ENCODE results near the gene PAFAH2.
"Not testable (repeated sequence)": the region's sequence is repeated elsewhere in the genome, so short reads cannot be mapped to it uniquely, and the experiment has no call there.

PAFAH2 gene

DNA sequence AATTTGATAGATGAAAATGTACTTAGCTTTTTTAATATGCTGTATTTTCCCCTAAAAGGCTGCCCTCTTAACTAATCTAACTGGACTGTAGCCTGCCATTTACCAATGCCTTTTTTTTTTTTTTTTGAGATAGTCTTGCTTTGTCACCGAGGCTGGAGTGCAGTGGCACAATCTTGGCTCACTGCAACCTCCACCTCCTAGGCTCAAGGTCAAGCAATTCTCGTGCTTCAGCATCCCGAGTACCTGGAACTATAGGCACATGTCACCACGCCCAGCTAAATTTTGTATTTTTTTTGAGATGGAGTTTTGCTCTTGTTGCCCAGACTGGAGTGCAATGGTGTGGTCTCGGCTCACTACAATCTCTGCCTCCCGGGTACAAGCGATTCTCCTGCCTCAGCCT, 18.7 kb downstream of the PAFAH2 start:
- DNase-seq, result no peak

DNA sequence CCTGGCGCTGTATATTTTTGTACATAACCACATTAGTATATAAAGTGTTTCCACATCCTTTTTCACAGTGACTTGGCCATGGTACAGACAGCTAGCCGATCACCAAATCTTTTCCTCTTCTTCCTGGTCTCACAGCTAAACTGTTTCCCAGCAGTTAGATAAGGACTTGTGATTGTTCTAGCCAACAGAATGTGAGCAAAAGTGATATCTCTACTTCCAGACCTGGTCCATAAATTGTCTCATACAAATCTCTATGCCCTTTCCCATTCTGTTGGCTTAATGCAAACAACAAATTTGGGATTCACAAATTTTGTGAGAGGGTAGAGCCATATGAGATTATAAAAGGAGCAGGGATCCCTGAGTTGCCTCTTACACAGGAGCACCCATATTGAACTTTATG, 19.5 kb downstream of the PAFAH2 start:
- DNase-seq, result no peak

DNA sequence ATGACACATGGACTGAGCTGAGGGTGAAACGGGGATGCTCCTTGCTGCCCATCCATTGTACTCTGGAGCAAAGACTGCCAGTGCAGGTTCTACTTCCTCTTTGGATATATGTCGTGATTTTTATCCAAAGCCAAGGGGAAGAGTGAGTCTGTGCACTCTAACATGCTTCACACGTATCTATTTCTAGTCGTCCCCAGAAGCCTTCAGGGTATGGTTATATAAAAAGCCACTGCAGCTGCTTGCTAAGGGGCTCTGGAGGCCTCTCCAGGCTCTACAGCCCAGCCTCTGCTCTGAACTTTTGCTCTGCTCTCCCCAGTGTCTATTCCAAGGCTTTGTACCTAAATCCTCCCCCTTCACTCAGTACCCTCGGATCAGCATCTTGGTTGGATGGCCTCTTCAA, 20.1 kb downstream of the PAFAH2 start:
- DNase-seq, result no peak

DNA sequence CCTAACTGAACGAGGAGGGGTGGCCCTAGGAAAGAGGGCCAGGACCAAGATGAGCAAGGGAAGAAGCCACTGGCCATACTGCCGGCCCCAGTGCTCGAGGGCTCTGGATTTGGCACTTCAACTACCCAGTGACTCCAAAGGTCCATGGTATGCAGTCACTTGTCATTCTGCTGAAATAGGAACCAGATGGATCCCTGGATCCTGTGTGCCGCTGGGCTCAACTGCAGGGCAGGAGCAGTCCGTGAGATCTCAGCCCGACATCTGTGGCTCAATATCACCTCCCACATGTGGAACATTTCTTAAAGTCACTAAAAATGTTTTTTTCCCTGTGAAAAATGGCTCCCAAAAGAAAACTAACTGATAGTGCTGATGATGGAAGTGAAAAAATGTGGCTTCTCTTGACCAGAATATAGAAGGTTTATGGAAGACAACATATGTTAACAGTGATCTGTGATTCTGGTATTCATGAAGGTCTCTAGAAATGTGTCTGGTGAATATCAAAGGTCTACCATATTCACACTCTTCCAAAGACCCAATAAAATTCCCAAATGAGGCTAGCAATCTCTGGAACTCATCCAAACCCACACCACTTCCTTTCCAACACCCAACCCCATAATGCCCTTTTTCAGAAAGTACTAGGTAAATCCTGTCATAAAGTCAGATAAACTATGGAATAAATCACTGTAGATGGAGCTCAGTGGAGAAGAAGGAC, 24.1 kb downstream of the PAFAH2 start:
- no peak for DNase-seq

DNA sequence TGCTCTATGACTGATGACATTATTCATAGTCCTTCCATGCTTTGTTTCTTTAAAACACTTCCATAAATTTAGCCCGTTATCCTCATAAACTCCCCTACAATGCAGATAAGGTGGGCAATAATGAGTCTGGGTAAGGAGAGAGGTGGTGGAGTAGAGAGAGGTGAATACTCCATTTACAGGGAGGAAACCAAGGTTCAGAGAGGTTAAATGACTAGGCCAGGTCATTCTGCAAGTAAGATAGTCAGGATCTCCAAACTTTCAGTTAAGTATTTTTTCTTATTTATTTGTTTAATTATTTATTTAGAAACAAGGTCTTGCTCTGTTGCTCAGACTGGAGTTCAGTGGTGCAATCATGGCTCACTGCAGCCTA, 26.1 kb downstream of the PAFAH2 start:
- no peak for DNase-seq

DNA sequence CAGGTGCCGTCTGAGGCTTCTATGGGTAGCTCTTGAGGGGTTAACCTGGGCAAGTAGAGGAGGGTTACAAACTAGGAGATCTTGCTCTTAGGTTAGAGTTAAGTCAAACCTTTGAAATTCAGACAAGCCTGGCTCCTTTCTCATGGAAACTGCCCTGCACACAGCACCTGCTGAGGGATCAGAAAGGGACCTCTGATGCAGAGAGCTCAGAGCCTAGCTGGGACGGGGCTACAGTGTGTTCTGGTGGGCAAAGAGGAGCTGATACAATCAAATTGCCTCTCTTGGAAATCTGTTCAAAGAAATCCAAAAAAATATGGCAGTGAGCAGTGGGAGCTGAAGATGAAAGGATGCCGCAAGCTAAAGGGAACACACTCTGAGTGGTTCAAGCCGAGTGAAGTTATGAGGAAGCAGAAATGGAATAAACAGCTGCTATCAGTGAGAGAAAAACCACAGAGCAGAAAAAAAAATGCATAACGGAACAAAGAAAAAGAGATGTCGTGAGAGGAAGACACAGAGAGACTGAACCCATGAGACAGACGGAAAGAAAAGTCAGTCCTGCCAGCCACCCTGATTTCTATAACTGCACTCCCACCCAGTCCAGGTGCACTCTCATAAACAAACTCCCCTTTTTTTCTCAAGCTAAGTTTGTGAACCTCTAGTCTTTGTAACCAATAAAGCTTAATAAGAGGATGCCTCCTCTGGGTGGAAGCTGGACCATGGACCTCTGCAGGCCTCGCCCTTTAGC, 26.6 kb downstream of the PAFAH2 start:
- no peak for DNase-seq

DNA sequence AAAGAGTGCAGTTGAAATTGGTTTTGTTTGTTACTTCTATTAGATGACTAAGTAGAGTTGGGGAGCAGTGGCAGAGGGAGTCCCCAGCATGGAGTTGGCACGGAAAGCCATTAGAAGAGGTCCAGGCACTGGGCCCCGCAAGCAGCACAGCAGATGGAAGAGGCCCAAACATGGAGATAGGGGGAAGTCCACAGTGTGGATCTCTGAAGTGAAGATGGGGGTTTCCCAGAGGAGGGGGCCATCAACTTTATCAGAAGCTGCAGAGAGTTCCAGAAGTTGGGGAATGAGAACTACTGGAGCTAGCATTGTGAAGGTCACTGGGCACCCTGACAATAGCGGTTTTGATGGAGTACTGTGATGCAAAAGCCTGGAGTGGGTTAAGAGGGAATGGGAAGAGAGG, 30.6 kb downstream of the PAFAH2 start:
- no peak for DNase-seq

DNA sequence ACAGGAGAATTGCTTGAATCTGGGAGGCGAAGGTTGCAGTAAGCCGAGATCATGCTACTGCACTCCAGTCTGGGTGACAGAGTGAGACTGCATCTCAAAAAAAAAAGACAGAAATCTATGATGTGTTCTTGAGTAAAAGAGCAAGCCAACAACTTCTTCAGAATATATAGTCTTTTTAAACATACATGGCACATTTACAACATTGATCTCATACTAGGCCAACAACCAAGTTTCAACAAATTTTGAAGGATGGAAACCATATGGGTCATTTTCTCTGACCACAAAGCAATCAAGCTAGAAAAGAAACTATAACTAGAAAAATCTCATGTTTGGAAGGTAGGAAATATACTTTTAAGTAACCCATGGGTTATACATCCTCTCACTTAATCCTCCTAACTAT, 38.3 kb downstream of the PAFAH2 start:
- DNase-seq, result no peak

DNA sequence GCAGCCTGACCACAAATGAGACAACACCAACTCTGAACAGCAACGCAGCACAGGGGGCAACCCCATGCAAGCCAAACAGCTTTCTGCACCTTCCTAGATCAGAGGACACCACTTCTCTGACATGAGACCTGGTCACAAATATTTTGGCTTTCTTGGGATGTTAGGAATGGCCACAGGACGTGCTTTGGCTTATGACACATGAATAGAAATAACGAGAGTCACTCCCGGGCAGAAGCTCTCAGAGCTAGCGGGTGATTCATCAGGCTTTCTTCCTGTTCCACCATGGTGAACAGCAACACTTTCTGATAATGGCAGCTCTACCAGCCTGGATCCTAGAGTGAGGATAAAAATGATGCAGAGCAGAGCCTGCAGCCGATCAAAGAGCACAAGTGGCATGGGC, 39.4 kb downstream of the PAFAH2 start:
- DNase-seq, result no peak

DNA sequence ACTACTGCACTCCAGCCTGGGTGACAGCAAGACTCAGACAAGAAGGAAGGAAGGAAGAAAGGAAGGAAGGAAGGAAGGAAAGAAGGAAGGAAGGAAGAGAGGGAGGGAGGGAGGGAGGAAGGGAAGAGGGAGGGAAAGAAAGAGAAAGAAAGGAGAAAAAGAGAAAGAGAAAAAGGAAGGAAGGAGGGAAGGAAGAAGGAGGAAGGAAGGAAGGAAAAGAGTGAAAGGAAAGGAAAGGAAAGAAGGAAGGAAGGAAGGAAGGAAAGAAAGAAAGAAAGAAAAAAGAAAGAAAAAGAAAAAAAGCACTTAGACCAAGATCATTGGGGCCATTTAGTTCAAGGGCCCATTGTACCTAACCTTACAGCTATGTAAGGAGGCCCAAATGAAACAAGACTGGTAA, 42.3 kb downstream of the PAFAH2 start:
- DNase-seq, result no peak

DNA sequence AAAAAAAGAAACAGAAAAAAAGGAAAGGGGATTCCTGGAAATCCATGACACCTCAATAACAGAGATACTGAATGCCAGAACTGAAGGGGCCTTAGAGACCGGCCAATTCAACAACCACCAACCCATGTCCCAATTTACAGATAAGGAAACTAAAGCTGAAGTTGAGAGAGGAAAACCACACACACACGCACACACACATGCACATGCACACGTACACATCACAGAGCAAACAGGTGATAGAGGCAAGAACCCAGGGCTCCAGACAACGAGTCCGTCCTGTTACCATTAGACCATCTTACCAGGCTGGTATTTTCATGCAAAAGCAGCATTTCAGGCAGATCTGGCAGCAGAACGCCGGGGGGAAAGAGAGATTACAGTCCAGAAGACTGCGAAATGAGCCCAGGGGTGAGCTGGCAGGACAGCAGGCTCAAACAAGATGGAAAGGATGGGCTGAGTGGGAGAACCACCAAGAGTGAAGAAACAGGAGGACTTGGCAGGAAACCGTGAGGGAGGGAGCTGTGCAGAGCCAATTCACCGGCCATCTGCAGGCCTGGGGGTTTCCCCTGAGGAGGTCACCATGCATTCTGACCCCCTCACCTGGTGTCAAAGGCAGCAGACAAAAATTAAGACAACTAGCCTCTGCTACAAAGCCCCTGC, 43.5 kb downstream of the PAFAH2 start:
- no peak for DNase-seq

DNA sequence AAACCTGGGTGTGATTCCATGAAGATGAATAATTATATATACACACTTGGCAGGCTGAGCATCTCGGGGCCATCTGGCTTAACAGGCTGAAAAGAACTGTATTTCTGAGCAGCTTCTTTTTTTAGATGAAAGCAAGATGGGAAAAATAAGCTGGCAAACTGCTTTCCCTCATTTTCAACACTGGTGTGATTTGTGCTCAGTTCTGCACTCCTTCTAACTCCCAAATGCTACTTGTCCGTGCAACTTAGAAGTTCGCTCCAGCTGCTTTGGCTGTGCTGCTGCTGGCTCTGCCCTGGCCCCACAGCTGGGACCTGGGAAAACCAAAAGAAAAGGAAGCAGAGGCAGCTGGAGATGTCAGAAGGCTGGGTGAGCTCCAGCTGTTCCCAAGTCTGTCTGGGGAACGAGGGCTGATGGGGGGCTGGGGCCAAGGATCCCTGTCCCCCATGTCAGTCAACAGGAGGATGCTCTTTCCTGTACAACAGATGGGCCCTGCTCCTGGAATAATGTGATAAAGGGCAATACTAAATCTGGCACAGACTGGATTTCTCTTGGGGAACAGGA, 44.9 kb downstream of the PAFAH2 start:
- DNase-seq, result no peak

DNA sequence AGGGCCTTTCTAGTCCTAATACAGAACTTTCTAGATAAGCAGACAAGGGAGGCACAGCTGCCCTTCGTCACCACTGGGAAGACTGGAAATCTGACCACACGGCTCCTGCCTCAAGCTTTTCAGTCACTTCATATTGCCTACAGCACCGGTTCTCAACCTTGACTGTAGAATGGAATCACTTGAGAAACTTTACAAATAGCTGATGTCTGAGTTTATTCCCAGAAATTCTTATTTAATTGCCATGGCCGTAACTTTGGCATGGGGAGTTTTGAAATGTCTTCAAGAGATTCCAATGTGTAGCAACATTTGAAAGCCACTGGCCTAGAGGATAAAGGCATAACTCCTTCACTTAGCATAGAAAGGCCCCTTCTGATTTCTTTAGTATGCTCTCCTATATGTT, 49.2 kb downstream of the PAFAH2 start:
- DNase-seq, result no peak

DNA sequence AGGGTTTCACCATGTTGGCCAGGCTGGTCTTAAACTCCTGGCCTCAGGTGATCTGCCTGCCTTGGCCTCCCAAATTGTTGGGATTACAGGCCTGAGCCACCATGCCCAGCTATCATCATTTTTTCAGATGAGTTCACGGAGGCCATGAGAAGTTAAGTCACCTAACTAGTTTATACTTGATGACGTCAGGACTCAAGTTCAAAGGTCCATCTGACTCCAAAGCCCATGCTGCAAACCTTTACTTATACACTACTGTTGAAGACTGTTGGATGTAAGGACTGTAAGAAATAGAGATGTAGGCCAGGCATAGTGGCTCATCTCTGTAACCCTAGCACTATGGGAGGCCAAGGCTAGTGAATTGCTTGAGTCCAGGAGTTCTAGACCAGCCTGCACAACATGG, 50.8 kb downstream of the PAFAH2 start:
- no peak for DNase-seq

DNA sequence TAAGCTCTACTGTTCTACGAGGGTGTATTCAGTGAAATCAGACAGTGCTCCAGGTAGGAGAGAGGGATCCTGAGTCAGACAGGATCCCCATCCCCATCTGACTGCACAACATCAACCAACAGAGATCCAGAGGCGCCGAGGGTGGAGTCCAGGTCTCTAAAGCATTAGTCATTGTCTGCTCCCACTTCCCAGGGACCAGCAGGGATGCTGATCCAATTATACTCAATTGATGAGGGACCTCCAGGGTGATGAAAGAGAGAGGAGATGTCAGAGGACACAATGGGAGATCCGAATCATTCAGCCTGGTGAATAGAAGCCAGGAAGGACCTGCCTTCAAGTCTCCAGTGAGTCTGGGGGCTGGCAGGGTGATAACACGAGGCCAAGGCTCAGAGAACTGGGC, 52.1 kb downstream of the PAFAH2 start:
- DNase-seq, result no peak

DNA sequence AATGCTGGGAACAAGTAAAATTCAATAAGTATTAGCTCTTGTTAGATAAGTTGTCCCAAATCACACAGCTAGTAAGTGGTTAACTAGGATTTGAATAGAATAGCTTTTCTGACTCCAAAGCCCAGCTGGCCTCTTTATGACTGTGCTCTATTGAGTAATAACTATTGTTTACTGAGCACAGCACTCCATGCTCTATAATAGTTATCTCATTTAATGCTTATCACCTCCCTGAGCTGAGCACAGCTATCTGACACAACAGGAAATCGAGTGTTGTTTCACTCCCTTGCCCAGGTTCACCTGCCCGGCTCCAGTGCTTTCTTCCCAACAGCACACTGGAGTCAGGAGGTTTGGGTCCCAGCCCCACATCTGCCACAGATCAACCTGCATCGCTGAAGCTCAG, 52.9 kb downstream of the PAFAH2 start:
- DNase-seq, result no peak

DNA sequence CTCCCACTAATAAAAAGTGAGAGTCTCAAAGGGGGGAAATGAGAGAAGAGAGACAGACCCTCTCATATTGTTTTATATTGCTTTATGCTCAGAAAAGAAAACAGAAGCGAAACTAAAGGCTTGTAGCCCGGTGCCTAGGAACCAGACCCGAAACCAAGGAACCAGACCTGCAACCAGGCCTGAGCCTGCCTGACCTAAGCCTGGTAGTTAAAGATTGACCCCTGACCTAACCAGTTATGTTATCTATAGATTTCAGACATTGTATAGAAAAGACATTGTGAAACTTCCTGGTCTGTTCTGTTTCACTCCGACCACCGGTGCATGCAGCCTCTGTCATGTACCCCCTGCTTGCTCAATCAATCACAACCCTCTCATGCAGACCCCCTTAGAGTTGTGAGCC, 54.4 kb downstream of the PAFAH2 start:
- DNase-seq, result not testable (repeated sequence)

DNA sequence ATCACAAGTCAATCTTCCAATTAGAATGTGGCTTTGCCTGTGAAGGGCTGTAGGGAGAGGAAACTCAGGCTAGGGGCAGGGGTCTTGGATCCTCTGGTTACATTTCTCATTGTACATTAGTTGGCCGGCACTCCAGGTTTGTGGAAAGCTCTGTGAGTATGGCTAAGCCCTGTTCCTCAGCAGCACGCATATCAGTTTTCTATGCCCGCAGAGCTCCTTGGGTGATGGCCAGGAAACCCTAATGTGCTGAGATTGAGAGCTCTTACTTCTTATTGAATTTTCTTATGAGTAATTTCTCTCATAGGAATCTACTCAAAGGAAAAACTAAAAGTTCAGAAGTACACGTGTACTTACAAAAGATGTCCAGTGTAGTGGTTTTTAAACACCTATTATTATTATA, 60.9 kb downstream of the PAFAH2 start:
- no peak for DNase-seq

DNA sequence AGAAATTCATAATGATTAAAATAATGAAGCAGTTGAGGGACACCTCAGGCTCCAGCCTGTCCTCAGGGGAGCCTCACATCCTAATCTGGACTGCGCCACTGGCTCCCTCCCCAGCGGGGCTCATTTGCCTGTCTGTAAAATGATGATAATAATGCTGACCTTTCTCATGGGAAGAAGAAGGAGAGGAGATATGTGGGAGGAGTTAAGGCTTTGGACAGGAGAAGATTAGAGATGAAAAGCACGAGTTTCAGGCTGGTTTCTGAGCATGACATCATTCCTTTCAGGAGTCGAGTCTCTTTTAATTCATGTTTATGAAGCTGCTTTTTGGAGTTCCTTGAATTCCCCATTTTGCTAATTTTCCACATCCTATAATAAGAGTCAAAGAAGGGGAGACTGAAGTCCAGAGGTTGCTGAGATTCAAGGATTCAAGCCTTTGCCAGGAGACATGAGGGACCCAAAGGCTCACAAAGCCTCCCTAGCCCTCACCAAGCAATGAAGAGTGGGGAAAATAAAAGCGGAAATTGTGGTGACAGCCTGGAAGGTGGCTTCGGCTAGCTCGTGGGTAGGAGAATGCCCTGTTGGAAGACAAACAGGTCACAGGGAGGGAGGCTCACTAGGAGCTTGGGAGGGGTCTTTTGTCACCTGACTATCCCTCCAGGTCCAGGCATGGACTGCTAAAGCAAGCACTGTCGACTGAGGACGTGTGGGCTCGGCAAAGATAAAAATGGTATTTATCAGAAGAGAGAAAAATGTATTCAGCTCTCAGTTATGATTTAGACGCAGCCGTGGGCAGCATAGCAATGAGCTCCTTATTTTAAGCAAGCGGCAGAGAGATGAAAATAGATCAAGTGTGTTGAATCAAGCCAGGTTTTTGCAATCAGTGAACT, 64.1 kb downstream of the PAFAH2 start:
- DNase-seq, result no peak

DNA sequence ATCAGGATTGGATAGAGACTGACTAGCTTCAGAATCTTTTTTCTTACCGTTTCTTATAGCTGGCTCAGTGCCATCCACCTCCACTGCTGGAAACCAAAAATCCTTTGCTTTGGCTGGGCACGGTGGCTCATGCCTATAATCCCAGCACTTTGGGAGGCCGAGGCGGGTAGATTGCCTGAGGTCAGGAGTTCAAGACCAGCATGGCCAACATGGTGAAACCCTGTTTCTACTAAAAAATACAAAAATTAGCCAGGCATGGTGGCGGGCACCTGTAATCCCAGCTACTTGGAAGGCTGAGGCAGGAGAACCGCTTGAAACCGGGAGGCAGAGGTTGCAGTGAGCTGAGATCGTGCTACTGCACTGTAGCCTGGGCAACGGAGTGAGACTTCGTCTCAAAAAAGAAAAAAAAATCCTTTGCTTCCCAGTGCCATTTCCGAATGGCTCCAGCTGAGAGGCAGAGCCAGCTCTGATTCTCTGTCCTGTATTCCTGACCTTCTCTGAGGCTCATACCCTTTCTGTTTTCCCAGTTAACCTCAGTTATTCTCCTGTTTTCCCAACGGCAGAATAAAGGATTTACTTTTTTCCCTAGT, 65.0 kb downstream of the PAFAH2 start:
- DNase-seq, result not testable (repeated sequence)

DNA sequence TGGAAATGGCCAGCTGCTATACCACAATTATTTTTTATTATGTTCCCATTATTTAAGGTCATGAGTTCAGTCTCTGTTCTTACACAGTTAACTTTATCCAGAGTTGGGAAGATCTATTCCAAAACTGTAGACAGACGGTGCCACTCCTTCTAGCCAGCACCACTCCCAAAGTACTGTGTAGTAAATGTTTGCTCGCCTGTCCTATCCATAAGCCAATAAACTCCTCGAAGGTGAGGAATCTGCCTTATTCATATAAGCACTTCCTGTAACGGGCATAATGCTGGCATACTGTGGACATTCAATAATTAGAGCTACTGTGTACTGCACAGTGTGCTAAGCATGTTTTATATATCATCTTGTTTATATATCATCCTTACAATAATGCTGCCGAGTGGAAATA, 65.5 kb downstream of the PAFAH2 start:
- DNase-seq, result no peak

DNA sequence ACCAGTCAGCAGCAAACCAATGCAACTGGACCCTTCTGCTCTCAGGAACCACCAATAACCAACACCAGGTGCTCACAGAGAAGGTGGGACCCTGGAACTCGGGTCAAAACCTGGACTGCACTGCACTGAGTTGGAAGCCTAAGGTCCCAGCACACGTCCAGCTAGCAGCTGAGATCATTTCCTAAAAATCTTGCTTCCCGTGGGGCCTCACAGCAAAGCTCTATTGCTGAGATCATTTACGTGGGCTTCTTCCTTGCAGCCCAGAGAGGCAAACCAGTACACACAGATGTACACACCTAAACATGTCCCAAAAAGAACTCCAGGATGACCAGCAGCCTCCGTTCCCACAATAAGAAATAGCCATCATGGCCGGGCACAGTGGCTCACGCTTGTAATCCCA, 68.8 kb downstream of the PAFAH2 start:
- DNase-seq, result no peak

All from T-helper 9 cell (primary cell).